ENCODE measurements around the gene ESPL1.
A peak's percentile ranks its signal among the peaks of the same experiment; 100 is the strongest.

Gene ESPL1

GRCh38 chr12:53232646-53233461, 35.2 kb upstream of the ESPL1 start:
- peak overlapping the region; percentile 85 for H2BK12ac ChIP-seq (ENCODE audit: low read length)
- no peak overlapping the region for H2BK5ac ChIP-seq (ENCODE audit: low read length)
- peak overlapping the region in 1 of 2 donors; percentile 47 for H3K4me3 ChIP-seq (ENCODE audit: low read length in 2 of 2)
- peak overlapping the region; percentile 76 for H3K14ac ChIP-seq (ENCODE audit: low read length)
- H3K18ac ChIP-seq (ENCODE audit: low read length) = peak overlapping the region; percentile 81
- H3K4me2 ChIP-seq (ENCODE audit: insufficient read depth, low read length, poor library complexity, severe bottlenecking) = peak overlapping the region; percentile 51
- H3K4me1 ChIP-seq (ENCODE audit: control insufficient read depth in 2 of 2, insufficient read depth in 1 of 2, low read depth in 1 of 2, low read length in 2 of 2) = peaks cover 31 to 35% of the 10 kb centered on the region in 2 donors
- H2BK15ac ChIP-seq (ENCODE audit: low read length) = peak overlapping the region; percentile 53
- H2AFZ ChIP-seq (ENCODE audit: low read length) = no peak overlapping the region
- H3K9ac ChIP-seq (ENCODE audit: low read depth, low read length, poor library complexity) = peak overlapping the region; percentile 73
- no peak overlapping the region for H4K8ac ChIP-seq (ENCODE audit: low read depth, low read length)
- no peak overlapping the region for H3K4ac ChIP-seq (ENCODE audit: low read length)
- H3K36me3 ChIP-seq (replicated peaks in 1 of 2; ENCODE audit: control insufficient read depth in 2 of 2, insufficient read depth in 2 of 2, low read length in 2 of 2) = no peaks in the 10 kb centered on the region
- peak overlapping the region; percentile 65 for H2AK5ac ChIP-seq (ENCODE audit: low read depth, low read length)
- H3K79me1 ChIP-seq (ENCODE audit: low read depth, low read length) = no peaks in the 10 kb centered on the region
- no peak overlapping the region for H3K23ac ChIP-seq (ENCODE audit: low read depth, low read length, poor library complexity)
- DNase-seq (ENCODE audit: low spot score) = no peak
- H3K27me3 ChIP-seq (ENCODE audit: control insufficient read depth in 3 of 3, insufficient read depth in 3 of 3, low read depth in 1 of 3, low read length in 3 of 3) = peaks cover 0 to 84% (median 7%) of the 10 kb centered on the region in 3 experiments
- H2BK120ac ChIP-seq (ENCODE audit: low read depth, low read length) = no peak overlapping the region
- H4K91ac ChIP-seq (ENCODE audit: low read depth, low read length, poor library complexity) = no peak overlapping the region
- WGBS, 2 donors (ENCODE audit: extremely low coverage in 2 of 2, insufficient read length in 2 of 2, insufficient replicate concordance in 1 of 2) = no CpG with 5 or more reads among the region's 11 CpGs
- H3K9me3 ChIP-seq (replicated peaks in 1 of 2; ENCODE audit: control insufficient read depth in 2 of 2, insufficient read depth in 1 of 2, low read depth in 1 of 2, low read length in 2 of 2) = no peaks in the 10 kb centered on the region
- H3K27ac ChIP-seq (replicated peaks; ENCODE audit: low read length) = no peak overlapping the region

GRCh38 chr12:53233671-53234121, 34.4 kb upstream of the ESPL1 start:
- no CpG with 5 or more reads among the region's 7 CpGs for WGBS, 2 donors (ENCODE audit: extremely low coverage in 2 of 2, insufficient read length in 2 of 2, insufficient replicate concordance in 1 of 2)
- H2AK5ac ChIP-seq (ENCODE audit: low read depth, low read length) = peak overlapping the region; percentile 65
- peak overlapping the region; percentile 3 for H2BK120ac ChIP-seq (ENCODE audit: low read depth, low read length)
- peak overlapping the region; percentile 5 for H3K14ac ChIP-seq (ENCODE audit: low read length)
- H2AFZ ChIP-seq (ENCODE audit: low read length) = peak overlapping the region; percentile 92
- H2BK15ac ChIP-seq (ENCODE audit: low read length) = peak overlapping the region; percentile 53
- DNase-seq (ENCODE audit: low spot score) = no peak
- no peak overlapping the region for H4K8ac ChIP-seq (ENCODE audit: low read depth, low read length)
- H3K79me1 ChIP-seq (ENCODE audit: low read depth, low read length) = no peaks in the 10 kb centered on the region
- H3K27me3 ChIP-seq (ENCODE audit: control insufficient read depth in 3 of 3, insufficient read depth in 3 of 3, low read depth in 1 of 3, low read length in 3 of 3) = peaks cover 0 to 76% (median 7%) of the 10 kb centered on the region in 3 experiments
- no peaks in the 10 kb centered on the region for H3K36me3 ChIP-seq (replicated peaks in 1 of 2; ENCODE audit: control insufficient read depth in 2 of 2, insufficient read depth in 2 of 2, low read length in 2 of 2)
- H3K4me1 ChIP-seq (ENCODE audit: control insufficient read depth in 2 of 2, insufficient read depth in 1 of 2, low read depth in 1 of 2, low read length in 2 of 2) = peaks cover 31 to 35% of the 10 kb centered on the region in 2 donors
- no peak overlapping the region for H3K23ac ChIP-seq (ENCODE audit: low read depth, low read length, poor library complexity)
- no peaks in the 10 kb centered on the region for H3K9me3 ChIP-seq (replicated peaks in 1 of 2; ENCODE audit: control insufficient read depth in 2 of 2, insufficient read depth in 1 of 2, low read depth in 1 of 2, low read length in 2 of 2)
- no peak overlapping the region for H4K91ac ChIP-seq (ENCODE audit: low read depth, low read length, poor library complexity)
- peak overlapping the region; percentile 12 for H2BK12ac ChIP-seq (ENCODE audit: low read length)
- H3K18ac ChIP-seq (ENCODE audit: low read length) = peak overlapping the region; percentile 71
- H3K9ac ChIP-seq (ENCODE audit: low read depth, low read length, poor library complexity) = no peak overlapping the region
- H3K4me2 ChIP-seq (ENCODE audit: insufficient read depth, low read length, poor library complexity, severe bottlenecking) = no peak overlapping the region
- no peak overlapping the region for H3K27ac ChIP-seq (replicated peaks; ENCODE audit: low read length)
- peak overlapping the region in 1 of 2 donors; percentile 25 for H3K4me3 ChIP-seq (ENCODE audit: low read length in 2 of 2)
- no peak overlapping the region for H3K4ac ChIP-seq (ENCODE audit: low read length)
- no peak overlapping the region for H2BK5ac ChIP-seq (ENCODE audit: low read length)

- Histone ChIP-seq H3K4me3 (ENCODE audit: low read length in 2 of 2) (peak overlapping the region in 1 of 2 donors; percentile 25), H3K27me3 (ENCODE audit: control insufficient read depth in 3 of 3, insufficient read depth in 3 of 3, low read depth in 1 of 3, low read length in 3 of 3) (peaks cover 0 to 69% (median 7%) of the 10 kb centered on the region in 3 experiments), H2BK15ac (ENCODE audit: low read length) (peak overlapping the region; percentile 77), H2BK120ac (ENCODE audit: low read depth, low read length) (no peak overlapping the region), H3K9ac (ENCODE audit: low read depth, low read length, poor library complexity) (no peak overlapping the region), H4K91ac (ENCODE audit: low read depth, low read length, poor library complexity) (no peak overlapping the region), H3K27ac (replicated peaks; ENCODE audit: low read length) (no peak overlapping the region), H3K18ac (ENCODE audit: low read length) (peak overlapping the region; percentile 92), H3K23ac (ENCODE audit: low read depth, low read length, poor library complexity) (no peak overlapping the region), H2BK5ac (ENCODE audit: low read length) (no peak overlapping the region), H2BK12ac (ENCODE audit: low read length) (no peak overlapping the region), H2AK5ac (ENCODE audit: low read depth, low read length) (no peak overlapping the region), H3K14ac (ENCODE audit: low read length) (no peak overlapping the region), H4K8ac (ENCODE audit: low read depth, low read length) (no peak overlapping the region), H3K4ac (ENCODE audit: low read length) (no peak overlapping the region), H3K4me1 (ENCODE audit: control insufficient read depth in 2 of 2, insufficient read depth in 1 of 2, low read depth in 1 of 2, low read length in 2 of 2) (peaks cover 31 to 35% of the 10 kb centered on the region in 2 donors), H3K79me1 (ENCODE audit: low read depth, low read length) (no peaks in the 10 kb centered on the region), H2AFZ (ENCODE audit: low read length) (peak overlapping the region; percentile 92), H3K36me3 (replicated peaks in 1 of 2; ENCODE audit: control insufficient read depth in 2 of 2, insufficient read depth in 2 of 2, low read length in 2 of 2) (no peaks in the 10 kb centered on the region), H3K9me3 (replicated peaks in 1 of 2; ENCODE audit: control insufficient read depth in 2 of 2, insufficient read depth in 1 of 2, low read depth in 1 of 2, low read length in 2 of 2) (no peaks in the 10 kb centered on the region), H3K4me2 (ENCODE audit: insufficient read depth, low read length, poor library complexity, severe bottlenecking) (peak overlapping the region; percentile 61)
- WGBS, 2 donors (ENCODE audit: extremely low coverage in 2 of 2, insufficient read length in 2 of 2, insufficient replicate concordance in 1 of 2) = no CpG with 5 or more reads among the region's 12 CpGs
- DNase-seq (ENCODE audit: low spot score) = no peak
Observed at GRCh38 chr12:53234271-53234914, 33.7 kb upstream of the ESPL1 start.

DNA sequence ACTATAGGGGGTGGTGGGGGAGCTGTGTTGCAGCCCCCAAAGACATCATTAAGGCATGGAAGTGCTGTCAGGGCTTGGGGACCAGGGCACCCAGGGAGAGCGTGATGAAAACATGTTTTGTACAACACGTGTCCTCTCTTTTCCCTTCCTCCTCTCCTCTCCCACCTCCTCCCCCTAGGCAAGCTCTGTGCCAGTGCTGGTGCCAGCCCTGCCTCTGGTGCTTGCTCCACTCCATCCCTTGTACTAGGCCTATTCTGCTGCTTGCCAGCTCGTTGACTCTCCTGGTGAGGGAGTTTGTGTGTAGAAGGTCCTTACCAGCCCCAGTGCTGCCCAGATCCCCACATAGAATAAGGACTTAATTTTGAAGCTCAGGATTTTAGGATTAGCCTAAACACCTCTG, 32.9 kb upstream of the ESPL1 start:
- H3K18ac ChIP-seq (ENCODE audit: low read length) = peak overlapping the region; percentile 76

More for the DNA sequence above, 32.9 kb upstream of the ESPL1 start:
- H3K4me2 ChIP-seq (ENCODE audit: insufficient read depth, low read length, poor library complexity, severe bottlenecking) = no peak overlapping the region
- no peaks in the 10 kb centered on the region for H3K79me1 ChIP-seq (ENCODE audit: low read depth, low read length)
- H2BK120ac ChIP-seq (ENCODE audit: low read depth, low read length) = no peak overlapping the region
- DNase-seq (ENCODE audit: low spot score) = no peak
- H3K36me3 ChIP-seq (replicated peaks in 1 of 2; ENCODE audit: control insufficient read depth in 2 of 2, insufficient read depth in 2 of 2, low read length in 2 of 2) = no peaks in the 10 kb centered on the region
- H4K8ac ChIP-seq (ENCODE audit: low read depth, low read length) = no peak overlapping the region
- no peak overlapping the region for H3K4ac ChIP-seq (ENCODE audit: low read length)
- WGBS, 2 donors (ENCODE audit: extremely low coverage in 2 of 2, insufficient read length in 2 of 2, insufficient replicate concordance in 1 of 2) = no CpG with 5 or more reads among the region's 3 CpGs
- peaks cover 0 to 64% (median 7%) of the 10 kb centered on the region in 3 experiments for H3K27me3 ChIP-seq (ENCODE audit: control insufficient read depth in 3 of 3, insufficient read depth in 3 of 3, low read depth in 1 of 3, low read length in 3 of 3)
- no peaks in the 10 kb centered on the region for H3K9me3 ChIP-seq (replicated peaks in 1 of 2; ENCODE audit: control insufficient read depth in 2 of 2, insufficient read depth in 1 of 2, low read depth in 1 of 2, low read length in 2 of 2)
- no peak overlapping the region for H4K91ac ChIP-seq (ENCODE audit: low read depth, low read length, poor library complexity)
- no peak overlapping the region for H3K4me3 ChIP-seq (ENCODE audit: low read length in 2 of 2)
- no peak overlapping the region for H2BK5ac ChIP-seq (ENCODE audit: low read length)
- peak overlapping the region; percentile 75 for H2BK15ac ChIP-seq (ENCODE audit: low read length)
- H3K14ac ChIP-seq (ENCODE audit: low read length) = no peak overlapping the region
- H3K9ac ChIP-seq (ENCODE audit: low read depth, low read length, poor library complexity) = peak overlapping the region; percentile 12
- H3K27ac ChIP-seq (replicated peaks; ENCODE audit: low read length) = no peak overlapping the region
- H2BK12ac ChIP-seq (ENCODE audit: low read length) = peak overlapping the region; percentile 85
- H3K4me1 ChIP-seq (ENCODE audit: control insufficient read depth in 2 of 2, insufficient read depth in 1 of 2, low read depth in 1 of 2, low read length in 2 of 2) = peaks cover 31 to 35% of the 10 kb centered on the region in 2 donors
- H2AFZ ChIP-seq (ENCODE audit: low read length) = no peak overlapping the region
- peak overlapping the region; percentile 53 for H2AK5ac ChIP-seq (ENCODE audit: low read depth, low read length)
- H3K23ac ChIP-seq (ENCODE audit: low read depth, low read length, poor library complexity) = no peak overlapping the region

Measured in neuronal stem cell (in vitro differentiated cells).